Large intestine (tissue), 12 donors: ENCODE data around the gene PDK1. TPM values are rescaled to one million over a fixed set of nuclear protein-coding genes. Genes with fewer than 3 reads are reported as not detected.
A peak's percentile ranks its signal among the peaks of the same experiment; 100 is the strongest.

Experiments used
- DNase-seq, 2 donors: peaks; one replicate each; pipeline versions ENCODE4 v3.0.0 to v3.0.0-alpha.2; 2013
- H3K27ac ChIP-seq: one replicate; pipeline ENCODE4 v1.5.1; 2013; ENCODE audit warnings: low read length
- H3K27me3 ChIP-seq: 2 replicates; pipeline ENCODE4 v1.6.1; 2013; ENCODE audit warnings: low read length; ENCODE audit not compliant: control insufficient read depth, insufficient read depth
- H3K36me3 ChIP-seq: 2 replicates; pipeline ENCODE4 v1.6.1; 2013; ENCODE audit warnings: low read length; ENCODE audit not compliant: control insufficient read depth, insufficient read depth
- H3K4me1 ChIP-seq: one replicate; pipeline ENCODE4 v1.6.1; 2013; ENCODE audit warnings: low read length; ENCODE audit not compliant: control insufficient read depth, insufficient read depth
- H3K4me3 ChIP-seq: one replicate; pipeline ENCODE4 v1.5.1; 2013; ENCODE audit warnings: low read length
- H3K9me3 ChIP-seq: one replicate; pipeline ENCODE4 v1.6.1; 2013; ENCODE audit warnings: mild to moderate bottlenecking, low read depth, low read length, moderate library complexity; ENCODE audit not compliant: control insufficient read depth
- WGBS: methylation state at CpG from one replicate; pipeline ENCODE4 v1.1.5; 2013; ENCODE audit warnings: low lambda C conversion rate; ENCODE audit not compliant: insufficient coverage; 5-methylcytosine and 5-hydroxymethylcytosine counted together
- long read RNA-seq, 11 donors: transcript quantifications; one replicate each; lab custom pipeline, GENCODE V29; 2026
- polyA plus RNA-seq: library from polyadenylated mRNA; unstranded; fragments of 120-200 nt; gene quantifications from one replicate; pipeline ENCODE4 v1.2.1, GENCODE V29; 2013

Gene PDK1
- 13.8 TPM for polyA plus RNA-seq
- long read RNA-seq, donor 1, full-length matches to known transcripts: 3 of 3 reads
- long read RNA-seq, donor 1, partial matches to known transcripts: 0 of 3 reads
- long read RNA-seq, donor 1, other reads (novel, unspliced or antisense): 0 of 3 reads
- long read RNA-seq, donor 2, full-length matches to known transcripts: 5 of 5 reads
- long read RNA-seq, donor 2, partial matches to known transcripts: 0 of 5 reads
- long read RNA-seq, donor 2, other reads (novel, unspliced or antisense): 0 of 5 reads
- long read RNA-seq, donor 3: 0 reads
- long read RNA-seq, donor 4: 0 reads
- long read RNA-seq, donor 5, full-length matches to known transcripts: 3 of 3 reads
- long read RNA-seq, donor 5, partial matches to known transcripts: 0 of 3 reads
- long read RNA-seq, donor 5, other reads (novel, unspliced or antisense): 0 of 3 reads
- long read RNA-seq, donor 6, full-length matches to known transcripts: 5 of 5 reads
- long read RNA-seq, donor 6, partial matches to known transcripts: 0 of 5 reads
- long read RNA-seq, donor 6, other reads (novel, unspliced or antisense): 0 of 5 reads
- long read RNA-seq, donor 7, full-length matches to known transcripts: 1 of 1 reads
- long read RNA-seq, donor 7, partial matches to known transcripts: 0 of 1 reads
- long read RNA-seq, donor 7, other reads (novel, unspliced or antisense): 0 of 1 reads
- long read RNA-seq, donor 8, partial matches to known transcripts: 0 of 2 reads
- long read RNA-seq, donor 8, other reads (novel, unspliced or antisense): 0 of 2 reads
- long read RNA-seq, donor 9, full-length matches to known transcripts: 4 of 4 reads
- long read RNA-seq, donor 9, partial matches to known transcripts: 0 of 4 reads
- long read RNA-seq, donor 9, other reads (novel, unspliced or antisense): 0 of 4 reads
- long read RNA-seq, donor 10, full-length matches to known transcripts: 4 of 4 reads
- long read RNA-seq, donor 10, partial matches to known transcripts: 0 of 4 reads
- long read RNA-seq, donor 10, other reads (novel, unspliced or antisense): 0 of 4 reads
- long read RNA-seq, donor 11, full-length matches to known transcripts: 3 of 3 reads
- long read RNA-seq, donor 11, partial matches to known transcripts: 0 of 3 reads
- long read RNA-seq, donor 11, other reads (novel, unspliced or antisense): 0 of 3 reads

GRCh38 chr2:172555522-172556283 lies at the start of gene PDK1:
TSS of gene PDK1 (plus strand) at chr2:172556090. CDS start at chr2:172556151, 61 bp downstream.
- Histone ChIP-seq H3K9me3 (no peaks in the 10 kb centered on the region), H3K4me3 (peak within 1 kb of the TSS; percentile 88), H3K36me3 (no peaks in the 10 kb centered on the region), H3K27me3 (no peaks in the 10 kb centered on the region), H3K27ac (peak within 1 kb of the TSS; percentile 82), H3K4me1 (peaks cover 15% of the 10 kb centered on the region)
- DNase-seq: peak; percentile 87 to 94
- WGBS: no CpG with 5 or more reads among the region's 88 CpGs

DNA sequence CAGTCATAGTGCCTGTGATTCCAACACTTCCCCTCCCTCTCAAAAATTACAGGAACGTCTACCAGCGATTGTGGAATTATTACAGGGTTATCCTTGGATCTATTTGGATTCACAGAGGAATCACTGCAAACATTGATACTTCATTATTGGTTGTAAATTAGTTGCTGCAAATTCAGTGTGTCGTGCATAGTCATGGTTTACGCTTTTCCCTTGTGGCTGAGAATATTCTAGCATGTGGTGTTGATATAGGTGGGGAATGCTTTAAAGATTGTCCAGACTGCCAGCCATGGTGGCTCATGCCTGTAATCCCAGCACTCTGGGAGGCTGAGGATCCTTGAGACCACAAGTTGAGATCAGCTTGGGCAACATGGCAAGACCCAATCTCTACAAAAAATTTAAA lies 48.7 kb upstream of the PDK1 start:
- H3K27me3 ChIP-seq: no peaks in the 10 kb centered on the region
- peaks cover 10% of the 10 kb centered on the region for H3K9me3 ChIP-seq
- no peaks in the 10 kb centered on the region for H3K4me1 ChIP-seq
- H3K27ac ChIP-seq: no peak overlapping the region
- WGBS: no CpG with 5 or more reads among the region's 4 CpGs
- H3K36me3 ChIP-seq: peaks cover 16% of the 10 kb centered on the region
- H3K4me3 ChIP-seq: no peak overlapping the region
- DNase-seq: no peak

- Histone ChIP-seq H3K4me1 (no peaks in the 10 kb centered on the region), H3K4me3 (no peak overlapping the region), H3K9me3 (peaks cover 27% of the 10 kb centered on the region), H3K27ac (no peak overlapping the region), H3K36me3 (peaks cover 3% of the 10 kb centered on the region), H3K27me3 (no peaks in the 10 kb centered on the region)
- 92% methylated on average over 4 of the region's 6 CpGs for WGBS
- DNase-seq: no peak
Measured at GRCh38 chr2:172510088-172510487, 45.8 kb upstream of the PDK1 start.

GRCh38 chr2:172510548-172510947 lies 45.3 kb upstream of the PDK1 start:
- H3K27ac ChIP-seq: no peak overlapping the region
- WGBS: 93% methylated on average over 3 of the region's 5 CpGs
- H3K4me3 ChIP-seq: no peak overlapping the region
- peaks cover 3% of the 10 kb centered on the region for H3K36me3 ChIP-seq
- DNase-seq: no peak
- H3K27me3 ChIP-seq: no peaks in the 10 kb centered on the region
- no peaks in the 10 kb centered on the region for H3K4me1 ChIP-seq
- peaks cover 27% of the 10 kb centered on the region for H3K9me3 ChIP-seq

DNA sequence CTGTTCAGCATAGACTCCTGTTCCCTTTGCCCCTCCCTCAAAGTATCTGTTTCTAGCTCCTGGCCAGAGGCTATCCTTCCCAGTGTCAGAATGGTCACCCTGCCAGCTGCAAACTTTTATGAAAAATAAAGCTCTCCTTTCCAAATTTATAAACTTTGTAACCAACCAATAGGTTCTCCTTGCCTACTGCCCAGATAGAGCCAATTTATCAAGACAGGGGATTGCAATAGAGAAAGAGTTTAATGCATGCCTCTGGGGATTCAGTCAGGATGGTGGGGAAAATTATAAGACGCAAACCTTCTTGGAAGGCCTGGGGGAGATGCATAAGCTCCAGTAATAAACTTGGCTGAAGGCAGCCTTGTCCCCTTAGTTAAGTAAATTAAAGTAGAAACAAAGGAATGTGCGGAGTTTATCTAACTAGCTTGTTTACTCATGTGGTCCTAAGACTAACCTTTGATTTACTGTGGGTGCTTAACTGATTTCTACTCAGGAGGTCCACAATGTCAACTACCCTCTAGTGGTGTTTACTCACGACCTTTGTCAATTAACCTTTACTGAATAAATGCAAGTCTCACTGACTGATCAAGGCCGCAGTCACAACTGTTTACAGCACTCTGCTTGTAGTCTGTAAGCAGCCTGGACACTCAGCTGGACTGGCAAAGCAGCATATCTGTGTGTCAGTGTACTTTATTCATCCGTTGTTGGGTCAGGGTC lies 42.9 kb upstream of the PDK1 start:
- peaks cover 27% of the 10 kb centered on the region for H3K9me3 ChIP-seq
- no peaks in the 10 kb centered on the region for H3K4me1 ChIP-seq
- no peaks in the 10 kb centered on the region for H3K27me3 ChIP-seq
- WGBS: no CpG with 5 or more reads among the region's 5 CpGs
- H3K27ac ChIP-seq: no peak overlapping the region
- H3K4me3 ChIP-seq: no peak overlapping the region
- H3K36me3 ChIP-seq: no peaks in the 10 kb centered on the region
- no peak for DNase-seq

GRCh38 chr2:172513524-172513900 lies 42.4 kb upstream of the PDK1 start:
- no peak overlapping the region for H3K4me3 ChIP-seq
- H3K9me3 ChIP-seq: peaks cover 27% of the 10 kb centered on the region
- H3K27me3 ChIP-seq: no peaks in the 10 kb centered on the region
- WGBS: 95% methylated on average over 4 of the region's 6 CpGs
- no peak for DNase-seq
- H3K4me1 ChIP-seq: no peaks in the 10 kb centered on the region
- no peak overlapping the region for H3K27ac ChIP-seq
- no peaks in the 10 kb centered on the region for H3K36me3 ChIP-seq

DNA sequence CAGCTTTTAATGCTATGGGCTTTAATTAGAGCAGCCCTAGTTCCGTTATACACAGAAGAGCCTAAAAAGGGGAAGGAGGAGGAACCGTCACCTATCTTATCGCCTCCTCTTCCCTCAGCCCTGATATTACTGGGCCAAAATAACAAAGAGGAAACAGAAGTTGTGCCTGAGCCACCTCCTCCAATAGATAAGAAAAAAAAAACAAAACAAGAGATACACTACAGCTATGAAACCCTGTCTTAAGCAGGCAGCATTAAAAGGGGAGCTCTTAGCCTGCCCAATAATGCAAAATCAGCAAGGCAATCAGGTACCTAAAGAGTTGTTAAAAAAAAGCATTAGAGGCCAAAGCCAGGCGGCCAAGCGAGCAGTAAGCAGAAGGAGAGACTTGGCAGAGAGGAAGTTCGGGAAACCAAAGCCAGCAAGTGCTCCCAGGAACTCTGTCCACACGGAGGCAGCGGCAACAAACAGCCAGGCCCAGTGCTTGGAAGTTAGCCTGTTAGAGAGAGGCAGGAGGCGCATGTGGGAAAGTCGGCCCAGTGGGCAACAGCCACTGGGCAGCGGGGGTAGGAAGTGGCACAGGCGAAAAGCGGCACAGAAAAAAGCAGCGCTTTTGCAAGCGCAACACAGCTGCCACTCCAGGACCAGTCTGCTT lies 41.8 kb upstream of the PDK1 start:
- Histone ChIP-seq H3K27ac (no peak overlapping the region), H3K4me3 (no peak overlapping the region), H3K4me1 (no peaks in the 10 kb centered on the region), H3K27me3 (no peaks in the 10 kb centered on the region), H3K36me3 (no peaks in the 10 kb centered on the region), H3K9me3 (peaks cover 27% of the 10 kb centered on the region)
- DNase-seq: no peak
- no CpG with 5 or more reads among the region's 15 CpGs for WGBS

DNA sequence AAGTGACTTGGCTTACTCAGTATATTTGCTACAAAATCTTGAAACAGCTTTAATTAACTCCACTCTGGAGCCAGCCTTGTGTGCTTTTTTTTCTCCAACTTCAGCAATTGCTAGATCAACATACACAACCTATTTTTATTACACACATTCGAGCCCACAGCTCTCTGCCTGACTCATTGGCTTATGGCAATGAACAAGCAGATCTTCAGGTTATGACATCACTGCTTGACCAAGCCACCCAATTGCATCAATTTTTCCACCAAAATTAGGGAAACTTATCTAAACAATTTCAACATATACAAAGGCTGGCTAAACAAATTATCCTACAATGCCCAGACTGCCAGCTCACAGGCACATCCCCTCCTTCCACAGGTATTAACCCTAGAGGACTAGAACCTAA lies 39.6 kb upstream of the PDK1 start:
- H3K4me3 ChIP-seq: no peak overlapping the region
- WGBS: 100% methylated on average over 1 of the region's 1 CpG

GRCh38 chr2:172518995-172519394 lies 36.9 kb upstream of the PDK1 start:
- Histone ChIP-seq H3K4me1 (no peaks in the 10 kb centered on the region), H3K4me3 (no peak overlapping the region)

More for the DNA sequence above, 39.6 kb upstream of the PDK1 start:
- no peaks in the 10 kb centered on the region for H3K36me3 ChIP-seq
- no peak overlapping the region for H3K27ac ChIP-seq
- no peaks in the 10 kb centered on the region for H3K4me1 ChIP-seq
- no peaks in the 10 kb centered on the region for H3K27me3 ChIP-seq
- no peak for DNase-seq
- H3K9me3 ChIP-seq: peaks cover 24% of the 10 kb centered on the region

More at GRCh38 chr2:172518995-172519394, 36.9 kb upstream of the PDK1 start:
- Histone ChIP-seq H3K27me3 (no peaks in the 10 kb centered on the region), H3K9me3 (peaks cover 4% of the 10 kb centered on the region), H3K27ac (no peak overlapping the region), H3K36me3 (no peaks in the 10 kb centered on the region)
- no peak for DNase-seq
